Keratinocyte (primary cell): ENCODE data around the gene RBBP5. TPM values are rescaled to one million over a fixed set of nuclear protein-coding genes. Genes with fewer than 3 reads are reported as not detected.

Source experiments
- DNase-seq: peaks from one replicate; pipeline ENCODE4 v3.0.0-alpha.2; 2011; ENCODE audit warnings: low read depth, missing footprints, low spot score
- FAIRE-seq: peaks from 2 replicates; lab custom pipeline; 2011; peaks lifted over from hg19 to GRCh38; lab: Jason Lieb, UNC
- H2AFZ ChIP-seq: 2 replicates; pipeline ENCODE4 v1.6.0; 2012; ENCODE audit warnings: low read length, control low read depth, inconsistent platforms; ENCODE audit not compliant: control insufficient read depth
- H3K27ac ChIP-seq: 2 replicates; pipeline ENCODE4 v1.5.1; 2011; ENCODE audit warnings: low read length; ENCODE audit not compliant: control insufficient read depth, insufficient read depth
- H3K27me3 ChIP-seq: 3 replicates; pipeline ENCODE4 v1.6.0; 2011; ENCODE audit warnings: low read length; ENCODE audit not compliant: control insufficient read depth, insufficient read depth; ENCODE audit errors: extremely low read depth
- H3K36me3 ChIP-seq, 2 experiments: 2 replicates in 1 of 2; 3 replicates in 1 of 2; pipeline ENCODE4 v1.5.1; 2011; ENCODE audit warnings: low read length in 2 of 2, mild to moderate bottlenecking in 1 of 2; ENCODE audit not compliant: control insufficient read depth in 2 of 2, insufficient read depth in 2 of 2; ENCODE audit errors: extremely low read depth in 1 of 2
- H3K4me1 ChIP-seq: 3 replicates; pipeline ENCODE4 v1.5.1; 2011; ENCODE audit warnings: low read length; ENCODE audit not compliant: control insufficient read depth, insufficient read depth; ENCODE audit errors: extremely low read depth
- H3K4me2 ChIP-seq: 3 replicates; pipeline ENCODE4 v1.6.0; 2011; ENCODE audit warnings: low read depth, low read length; ENCODE audit not compliant: control insufficient read depth, insufficient read depth; ENCODE audit errors: extremely low read depth
- H3K4me3 ChIP-seq, 3 experiments: fragments of 200-600 bp in 1 of 3; sonication (generic) in 1 of 3; 2 replicates in 2 of 3; 3 replicates in 1 of 3; pipeline ENCODE4 v1.5.1; 2011 to 2016; ENCODE audit warnings: low read length in 3 of 3, mild to moderate bottlenecking in 3 of 3, control low read depth in 2 of 3, inconsistent platforms in 1 of 3, low read depth in 1 of 3, mixed read lengths in 1 of 3, mixed run types in 1 of 3, moderate library complexity in 1 of 3; ENCODE audit not compliant: control insufficient read depth in 2 of 3, insufficient read depth in 2 of 3; ENCODE audit errors: extremely low read depth in 1 of 3
- H3K79me2 ChIP-seq: 2 replicates; pipeline ENCODE4 v1.6.0; 2012; ENCODE audit warnings: low read length; ENCODE audit not compliant: control insufficient read depth, insufficient read depth
- H3K9ac ChIP-seq: 3 replicates; pipeline ENCODE4 v1.6.0; 2011; ENCODE audit warnings: low read length; ENCODE audit not compliant: control insufficient read depth, insufficient read depth; ENCODE audit errors: extremely low read depth
- H3K9me1 ChIP-seq: 3 replicates; pipeline ENCODE4 v1.6.0; 2011; ENCODE audit warnings: low read length; ENCODE audit not compliant: control insufficient read depth, insufficient read depth; ENCODE audit errors: extremely low read depth
- H3K9me3 ChIP-seq: 2 replicates; pipeline ENCODE4 v1.5.1; 2012; ENCODE audit warnings: low read depth, low read length; ENCODE audit not compliant: control insufficient read depth
- H4K20me1 ChIP-seq: 3 replicates; pipeline ENCODE4 v1.6.0; 2011; ENCODE audit warnings: low read length; ENCODE audit not compliant: control insufficient read depth, insufficient read depth; ENCODE audit errors: extremely low read depth
- EZH2 ChIP-seq: IDR thresholded peaks from one replicate; pipeline ENCODE4 v1.6.1; 2012; ENCODE audit warnings: inconsistent platforms, mild to moderate bottlenecking, low read length, moderate library complexity
- dilution Hi-C: fragments of 300-500 bp; cut with MboI; formaldehyde crosslinking; loops from one replicate; pipeline ENCODE4 v1.7.0; 2020; ENCODE audit warnings: low sequenced_read_pairs; ENCODE audit not compliant: extremely low pct_ligation_motif_present
- polyA plus RNA-seq, 5 experiments: library from polyadenylated mRNA; depleted of rRNA in 3 of 5; stranded (reverse) in 3 of 5; stranded (forward) in 1 of 5; unstranded in 1 of 5; fragments of >200 nt; gene quantifications; 1 replicate in 1 of 5; 2 replicates in 3 of 5; 3 replicates in 1 of 5; pipeline versions ENCODE4 v1.2.1 to v1.2.3, GENCODE V29; 2011 to 2012; ENCODE audit warnings: missing spikeins in 2 of 5, low read depth in 1 of 5, low replicate concordance in 1 of 5
- TF ChIP-seq, protein P1 (sequence below), 3 experiments: IDR thresholded peaks in 1 of 3; conservative IDR thresholded peaks in 1 of 3; optimal IDR thresholded peaks in 1 of 3; 2 replicates in 2 of 3; 3 replicates in 1 of 3; pipeline versions ENCODE3 to v1.5.1; 2011; ENCODE audit warnings: low read length in 3 of 3, mild to moderate bottlenecking in 3 of 3, moderate library complexity in 2 of 3, control low read depth in 1 of 3, inconsistent platforms in 1 of 3; ENCODE audit not compliant: insufficient read depth in 2 of 3; ENCODE audit errors: extremely low read depth in 1 of 3

The RBBP5 gene
- polyA plus RNA-seq, 1 donor (not counting 4 experiments of a cell fraction or from before 2014, with no cell fraction given) = 12.3 TPM

DNA sequence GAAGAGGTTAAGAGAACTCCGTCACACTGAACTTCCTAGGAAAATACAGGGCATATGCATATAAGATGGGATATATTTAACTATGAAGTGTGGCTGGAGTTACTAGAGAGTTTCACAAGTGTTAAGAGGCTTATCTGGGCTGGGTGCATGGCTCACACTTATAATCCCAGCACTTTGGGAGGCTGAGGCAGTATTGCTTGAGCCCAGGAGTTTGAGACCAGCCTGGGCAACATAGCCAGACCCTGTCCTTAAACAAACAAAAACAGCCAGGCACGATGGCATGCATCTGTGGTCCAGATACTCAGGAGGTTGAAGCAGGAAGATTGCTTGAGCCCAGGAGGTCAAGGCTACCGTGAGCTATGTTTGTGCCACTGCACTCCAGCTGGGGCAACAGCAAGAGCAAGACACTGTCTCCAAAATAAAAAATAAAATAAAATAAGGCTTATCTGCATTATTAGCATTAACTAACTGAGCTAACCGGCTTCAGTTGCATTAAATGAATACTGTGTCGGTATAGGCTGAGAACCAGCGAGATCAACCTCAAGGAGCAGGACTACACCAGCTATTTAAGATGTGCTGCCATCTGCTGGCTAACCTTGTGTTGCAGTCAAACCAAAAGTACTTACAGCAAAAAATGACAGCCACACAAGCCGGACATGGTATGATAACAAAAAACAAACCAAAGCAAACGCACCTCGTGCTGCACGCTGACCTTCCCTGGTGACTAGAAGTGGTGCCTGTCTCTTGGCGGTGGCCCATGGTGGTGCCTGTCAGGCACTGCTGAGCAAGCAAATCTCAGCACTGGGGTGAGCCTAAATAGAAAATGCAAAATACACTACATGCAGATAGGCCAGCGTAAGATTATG is 19.7 kb upstream of the RBBP5 start:
- Histone ChIP-seq H3K4me1 (peaks cover 6% of the 10 kb centered on the region), H3K4me3 (no peak overlapping the region), H3K27ac (no peak overlapping the region)

DNA sequence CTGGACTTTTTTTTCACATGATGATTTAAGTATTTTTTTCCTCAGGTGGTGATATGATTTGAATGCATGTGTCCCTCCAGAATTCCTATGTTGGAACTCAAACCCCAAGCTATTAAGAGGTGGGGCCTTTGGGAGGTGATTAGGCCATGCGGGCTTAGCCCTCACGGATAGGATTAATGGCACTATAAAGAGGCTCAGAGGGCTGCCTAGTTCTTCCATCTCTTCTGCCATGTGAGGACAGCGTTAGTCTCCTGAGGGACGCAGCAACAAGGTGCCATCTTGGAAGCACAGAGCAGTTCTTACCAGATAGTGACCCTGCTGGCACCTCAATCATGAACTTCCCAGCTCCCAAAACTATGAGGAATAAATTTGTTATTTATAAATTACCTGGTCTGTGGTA is 18.3 kb upstream of the RBBP5 start:
- no peaks in the 10 kb centered on the region for H3K36me3 ChIP-seq
- H3K79me2 ChIP-seq = no peaks in the 10 kb centered on the region
- peaks cover 6% of the 10 kb centered on the region for H3K4me1 ChIP-seq
- no peaks in the 10 kb centered on the region for H3K9me3 ChIP-seq
- no peak overlapping the region for H2AFZ ChIP-seq
- no peaks in the 10 kb centered on the region for H4K20me1 ChIP-seq
- no peak overlapping the region for H3K9ac ChIP-seq
- TF ChIP-seq EZH2 = no peak
- TF ChIP-seq, protein P1, sequence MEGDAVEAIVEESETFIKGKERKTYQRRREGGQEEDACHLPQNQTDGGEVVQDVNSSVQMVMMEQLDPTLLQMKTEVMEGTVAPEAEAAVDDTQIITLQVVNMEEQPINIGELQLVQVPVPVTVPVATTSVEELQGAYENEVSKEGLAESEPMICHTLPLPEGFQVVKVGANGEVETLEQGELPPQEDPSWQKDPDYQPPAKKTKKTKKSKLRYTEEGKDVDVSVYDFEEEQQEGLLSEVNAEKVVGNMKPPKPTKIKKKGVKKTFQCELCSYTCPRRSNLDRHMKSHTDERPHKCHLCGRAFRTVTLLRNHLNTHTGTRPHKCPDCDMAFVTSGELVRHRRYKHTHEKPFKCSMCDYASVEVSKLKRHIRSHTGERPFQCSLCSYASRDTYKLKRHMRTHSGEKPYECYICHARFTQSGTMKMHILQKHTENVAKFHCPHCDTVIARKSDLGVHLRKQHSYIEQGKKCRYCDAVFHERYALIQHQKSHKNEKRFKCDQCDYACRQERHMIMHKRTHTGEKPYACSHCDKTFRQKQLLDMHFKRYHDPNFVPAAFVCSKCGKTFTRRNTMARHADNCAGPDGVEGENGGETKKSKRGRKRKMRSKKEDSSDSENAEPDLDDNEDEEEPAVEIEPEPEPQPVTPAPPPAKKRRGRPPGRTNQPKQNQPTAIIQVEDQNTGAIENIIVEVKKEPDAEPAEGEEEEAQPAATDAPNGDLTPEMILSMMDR (optimal IDR thresholded peaks at IDR 0.05 in 1 of 3, IDR thresholded peaks at IDR 0.05 in 1 of 3, conservative IDR thresholded peaks at IDR 0.05 in 1 of 3; ENCODE audit: extremely low read depth in 1 of 3, insufficient read depth in 2 of 3, low read length in 3 of 3) = no peak
- H3K4me2 ChIP-seq = no peak overlapping the region
- H3K4me3 ChIP-seq = no peak overlapping the region
- no peak for DNase-seq
- no peaks in the 10 kb centered on the region for H3K9me1 ChIP-seq
- no peak overlapping the region for H3K27ac ChIP-seq
- H3K27me3 ChIP-seq = no peaks in the 10 kb centered on the region
- dilution Hi-C loops = no loop called here
- no peak for FAIRE-seq

More for the DNA sequence above, 19.7 kb upstream of the RBBP5 start:
- no peaks in the 10 kb centered on the region for H3K36me3 ChIP-seq
- H4K20me1 ChIP-seq = no peaks in the 10 kb centered on the region
- no peaks in the 10 kb centered on the region for H3K9me1 ChIP-seq
- TF ChIP-seq EZH2 = no peak
- TF ChIP-seq, protein P1 (optimal IDR thresholded peaks at IDR 0.05 in 1 of 3, IDR thresholded peaks at IDR 0.05 in 1 of 3, conservative IDR thresholded peaks at IDR 0.05 in 1 of 3; ENCODE audit: extremely low read depth in 1 of 3, insufficient read depth in 2 of 3, low read length in 3 of 3) = peak; percentile 74 to 81 (median 77)
- H3K79me2 ChIP-seq = no peaks in the 10 kb centered on the region
- no peaks in the 10 kb centered on the region for H3K27me3 ChIP-seq
- DNase-seq (peak; percentile 38), FAIRE-seq (peak; percentile 5)
- dilution Hi-C loops = no loop called here
- no peak overlapping the region for H2AFZ ChIP-seq
- H3K9ac ChIP-seq = no peak overlapping the region
- no peaks in the 10 kb centered on the region for H3K9me3 ChIP-seq
- peak overlapping the region; percentile 22 for H3K4me2 ChIP-seq
